ENCODE data around the gene APELA.

DNA sequence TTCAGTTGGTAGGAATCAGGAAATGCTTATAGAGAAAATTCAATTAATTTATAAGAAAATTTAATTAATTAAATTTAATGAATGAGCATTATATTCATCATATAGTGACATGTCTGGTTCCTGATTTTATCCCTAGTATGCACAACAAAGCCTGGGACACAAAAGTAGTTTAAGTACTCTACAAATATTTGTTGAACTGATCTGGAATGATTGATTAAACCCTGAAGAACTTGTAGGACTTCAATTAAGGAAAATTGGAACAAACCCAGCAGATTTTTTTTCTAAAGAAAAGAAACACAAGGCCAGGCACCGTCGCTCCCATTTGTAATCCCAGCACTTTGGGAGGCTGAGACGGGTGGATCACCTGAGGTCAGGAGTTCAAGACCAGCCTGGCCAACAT lies 4.5 kb upstream of the APELA start:
- TF ChIP-seq, protein P1, sequence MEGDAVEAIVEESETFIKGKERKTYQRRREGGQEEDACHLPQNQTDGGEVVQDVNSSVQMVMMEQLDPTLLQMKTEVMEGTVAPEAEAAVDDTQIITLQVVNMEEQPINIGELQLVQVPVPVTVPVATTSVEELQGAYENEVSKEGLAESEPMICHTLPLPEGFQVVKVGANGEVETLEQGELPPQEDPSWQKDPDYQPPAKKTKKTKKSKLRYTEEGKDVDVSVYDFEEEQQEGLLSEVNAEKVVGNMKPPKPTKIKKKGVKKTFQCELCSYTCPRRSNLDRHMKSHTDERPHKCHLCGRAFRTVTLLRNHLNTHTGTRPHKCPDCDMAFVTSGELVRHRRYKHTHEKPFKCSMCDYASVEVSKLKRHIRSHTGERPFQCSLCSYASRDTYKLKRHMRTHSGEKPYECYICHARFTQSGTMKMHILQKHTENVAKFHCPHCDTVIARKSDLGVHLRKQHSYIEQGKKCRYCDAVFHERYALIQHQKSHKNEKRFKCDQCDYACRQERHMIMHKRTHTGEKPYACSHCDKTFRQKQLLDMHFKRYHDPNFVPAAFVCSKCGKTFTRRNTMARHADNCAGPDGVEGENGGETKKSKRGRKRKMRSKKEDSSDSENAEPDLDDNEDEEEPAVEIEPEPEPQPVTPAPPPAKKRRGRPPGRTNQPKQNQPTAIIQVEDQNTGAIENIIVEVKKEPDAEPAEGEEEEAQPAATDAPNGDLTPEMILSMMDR (conservative IDR thresholded peaks at IDR 0.05 in 1 of 2, IDR thresholded peaks at IDR 0.05 in 1 of 2; ENCODE audit: low read depth in 1 of 2, low read length in 2 of 2): no peak
- no peak for TF ChIP-seq EZH2 (IDR thresholded peaks at IDR 0.05; ENCODE audit: low read length, missing control alignments)

Data from fibroblast of lung (primary cell).